GM23338 (cell line): ENCODE results near the gene TOP1.

ENCODE experiments used
- CREB1 ChIP-seq: fragments of 250-450 bp; sonication (Bioruptor Pico); IDR thresholded peaks from 2 replicates; pipeline ENCODE4 v1.5.0; 2020; ENCODE audit warnings: low read depth, mild to moderate bottlenecking, moderate library complexity
- CTCF ChIP-seq, 2 experiments: fragments of 200-600 bp in 1 of 2; sonication (generic) in 1 of 2; conservative IDR thresholded peaks; 2 replicates each; pipeline versions ENCODE4 v1.5.1 to v1.6.1; 2016 to 2017; ENCODE audit warnings: antibody characterized with exemption in 2 of 2, low read depth in 2 of 2, mild to moderate bottlenecking in 2 of 2, moderate library complexity in 1 of 2
- ETS1 ChIP-seq: IDR thresholded peaks from 2 replicates; pipeline ENCODE4 v1.6.1; 2016; ENCODE audit warnings: antibody characterized with exemption
- EZH2 ChIP-seq: fragments of 200-600 bp; sonication (generic); IDR thresholded peaks from one replicate; pipeline ENCODE4 v1.8.0; 2017; ENCODE audit warnings: antibody characterized with exemption, mild to moderate bottlenecking, low read depth; ENCODE audit not compliant: unreplicated experiment
- EZH2phosphoT487 ChIP-seq: fragments of 200-600 bp; sonication (generic); IDR thresholded peaks from one replicate; pipeline ENCODE4 v1.8.1; 2018; ENCODE audit warnings: antibody characterized with exemption; ENCODE audit not compliant: unreplicated experiment
- JUNB ChIP-seq: IDR thresholded peaks from one replicate; pipeline ENCODE4 v1.6.1; 2016; ENCODE audit warnings: antibody characterized with exemption; ENCODE audit not compliant: unreplicated experiment
- NANOG ChIP-seq: IDR thresholded peaks from 2 replicates; pipeline ENCODE4 v1.6.1; 2016; ENCODE audit warnings: antibody characterized with exemption, borderline replicate concordance
- POLR2AphosphoS5 ChIP-seq: IDR thresholded peaks from 2 replicates; pipeline ENCODE4 v1.6.1; 2016; ENCODE audit warnings: antibody characterized with exemption, low read depth
- REST ChIP-seq: IDR thresholded peaks from one replicate; pipeline ENCODE4 v1.6.1; 2018; ENCODE audit warnings: antibody characterized with exemption; ENCODE audit not compliant: unreplicated experiment
- STAT1 ChIP-seq: IDR thresholded peaks from one replicate; pipeline ENCODE4 v1.6.1; 2016; ENCODE audit warnings: antibody characterized with exemption; ENCODE audit not compliant: unreplicated experiment
- ZNF462 ChIP-seq: fragments of 250-450 bp; sonication (Bioruptor Pico); IDR thresholded peaks from 2 replicates; pipeline ENCODE4 v1.5.0; 2020; ENCODE audit warnings: mild to moderate bottlenecking, moderate library complexity

GRCh38 chr20:41065716-41066115 is 37.1 kb downstream of the TOP1 start:
- no peak for TF ChIP-seq CTCF (conservative IDR thresholded peaks at IDR 0.05; ENCODE audit: low read depth in 2 of 2)
- no peak for TF ChIP-seq POLR2AphosphoS5
- no peak for TF ChIP-seq REST
- no peak for TF ChIP-seq EZH2phosphoT487
- no peak for TF ChIP-seq EZH2
- TF ChIP-seq NANOG = no peak
- TF ChIP-seq JUNB = no peak
- TF ChIP-seq ZNF462 = no peak
- TF ChIP-seq STAT1 = no peak
- no peak for TF ChIP-seq CREB1 (CRISPR knock-in tag)
- no peak for TF ChIP-seq ETS1
